Type B pancreatic cell (in vitro differentiated cells): ENCODE results near the gene ARL13A. TPM values are rescaled to one million over a fixed set of nuclear protein-coding genes. Genes with fewer than 3 reads are reported as not detected.

Experiments
- DNase-seq: peaks from one replicate; pipeline ENCODE4 v3.0.0; 2021; ENCODE audit warnings: mixed read lengths; ENCODE audit not compliant: unreplicated experiment; ENCODE audit errors: extremely low spot score
- H3K27ac Mint-ChIP-seq: 2 replicates; pipeline ENCODE4 v1.8.0; 2021; ENCODE audit warnings: mild to moderate bottlenecking, mixed read lengths
- H3K27me3 Mint-ChIP-seq: 2 replicates; pipeline ENCODE4 v1.8.0; 2021; ENCODE audit warnings: mixed read lengths
- H3K36me3 Mint-ChIP-seq: 2 replicates; pipeline ENCODE4 v1.8.0; 2021; ENCODE audit warnings: mixed read lengths
- H3K4me1 Mint-ChIP-seq: one replicate; pipeline ENCODE4 v1.8.0; 2021; ENCODE audit warnings: mixed read lengths; ENCODE audit not compliant: unreplicated experiment
- H3K4me3 Mint-ChIP-seq: 2 replicates; pipeline ENCODE4 v1.8.0; 2021; ENCODE audit warnings: mild to moderate bottlenecking, mixed read lengths
- H3K9me3 Mint-ChIP-seq: 2 replicates; pipeline ENCODE4 v1.8.0; 2021; ENCODE audit warnings: mixed read lengths
- CTCF ChIP-seq: fragments of 200-600 bp; sonication (generic); conservative IDR thresholded peaks from 2 replicates; pipeline ENCODE4 v1.5.0; 2021; ENCODE audit warnings: antibody characterized with exemption, mild to moderate bottlenecking
- total RNA-seq: library from RNA; stranded (reverse); gene quantifications from 2 replicates; pipeline ENCODE4 v1.2.1, GENCODE V29; 2021; ENCODE audit warnings: low replicate concordance

ARL13A gene
- total RNA-seq, 1 donor from 2014 or later, result not detected

- H3K27me3 Mint-ChIP-seq, result no peaks in the 10 kb centered on the region
- no peaks in the 10 kb centered on the region for H3K4me1 Mint-ChIP-seq
- H3K4me3 Mint-ChIP-seq, result no peak overlapping the region
- no peak overlapping the region for H3K27ac Mint-ChIP-seq
- no peak for TF ChIP-seq CTCF
- no peak for DNase-seq
- H3K36me3 Mint-ChIP-seq, result no peaks in the 10 kb centered on the region
- H3K9me3 Mint-ChIP-seq, result no peaks in the 10 kb centered on the region
Observed at GRCh38 chrX:100962811-100963210, 6.7 kb upstream of the ARL13A start.

- H3K36me3 Mint-ChIP-seq, result no peaks in the 10 kb centered on the region
- DNase-seq, result no peak
- no peaks in the 10 kb centered on the region for H3K4me1 Mint-ChIP-seq
- no peaks in the 10 kb centered on the region for H3K9me3 Mint-ChIP-seq
- H3K27ac Mint-ChIP-seq, result no peak overlapping the region
- no peaks in the 10 kb centered on the region for H3K27me3 Mint-ChIP-seq
- no peak overlapping the region for H3K4me3 Mint-ChIP-seq
- no peak for TF ChIP-seq CTCF
Observed at GRCh38 chrX:100964362-100964761, 5.1 kb upstream of the ARL13A start.

DNA sequence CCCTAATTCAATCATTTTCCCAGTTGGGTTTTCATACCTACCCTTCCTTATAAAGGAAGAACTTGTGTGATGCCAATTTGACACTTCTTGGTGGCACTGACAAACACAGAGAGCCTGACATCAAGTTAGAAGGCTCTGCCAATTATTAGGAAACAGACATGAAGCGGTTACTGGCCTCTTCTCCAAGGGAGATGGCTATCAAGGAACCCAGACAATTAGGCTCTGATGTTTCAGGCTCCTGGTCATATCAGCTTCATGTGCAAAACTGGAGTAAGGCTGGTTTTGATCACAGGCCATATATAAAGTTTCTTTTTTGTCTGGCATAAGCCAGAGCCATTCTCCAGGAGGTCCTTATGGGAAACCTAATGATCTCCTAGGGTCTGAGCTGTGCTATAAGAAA lies 428 bp downstream of the ARL13A start:
- Mint-ChIP-seq H3K4me1 (no peaks in the 10 kb centered on the region), H3K36me3 (no peaks in the 10 kb centered on the region), H3K4me3 (no peak overlapping the region), H3K27me3 (no peaks in the 10 kb centered on the region), H3K27ac (no peak overlapping the region), H3K9me3 (no peaks in the 10 kb centered on the region)
- no peak for DNase-seq
- TF ChIP-seq CTCF, result no peak

DNA sequence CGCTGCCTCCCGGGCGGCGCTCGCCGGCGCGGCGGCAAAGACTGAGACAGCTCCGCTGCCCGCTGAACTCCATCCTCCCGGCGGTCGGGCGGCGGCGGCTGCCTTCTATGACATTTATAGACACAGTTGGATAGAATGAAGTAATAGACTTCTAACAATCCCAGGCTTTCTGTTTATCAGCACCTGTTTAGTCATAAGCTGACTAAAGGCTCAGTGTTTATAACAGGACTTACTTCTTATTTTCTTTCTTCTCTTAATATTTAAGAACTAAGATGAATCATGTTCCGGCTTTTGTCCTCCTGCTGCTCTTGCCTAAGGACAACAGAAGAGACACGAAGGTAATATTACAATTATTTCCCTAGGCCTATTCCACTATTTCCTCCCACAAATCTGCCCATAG lies 3.9 kb downstream of the ARL13A start:
- no peak for DNase-seq
- H3K9me3 Mint-ChIP-seq, result no peaks in the 10 kb centered on the region
- no peak overlapping the region for H3K27ac Mint-ChIP-seq
- H3K4me3 Mint-ChIP-seq, result no peak overlapping the region
- H3K4me1 Mint-ChIP-seq, result no peaks in the 10 kb centered on the region
- H3K36me3 Mint-ChIP-seq, result no peaks in the 10 kb centered on the region
- TF ChIP-seq CTCF, result no peak
- no peaks in the 10 kb centered on the region for H3K27me3 Mint-ChIP-seq

DNA sequence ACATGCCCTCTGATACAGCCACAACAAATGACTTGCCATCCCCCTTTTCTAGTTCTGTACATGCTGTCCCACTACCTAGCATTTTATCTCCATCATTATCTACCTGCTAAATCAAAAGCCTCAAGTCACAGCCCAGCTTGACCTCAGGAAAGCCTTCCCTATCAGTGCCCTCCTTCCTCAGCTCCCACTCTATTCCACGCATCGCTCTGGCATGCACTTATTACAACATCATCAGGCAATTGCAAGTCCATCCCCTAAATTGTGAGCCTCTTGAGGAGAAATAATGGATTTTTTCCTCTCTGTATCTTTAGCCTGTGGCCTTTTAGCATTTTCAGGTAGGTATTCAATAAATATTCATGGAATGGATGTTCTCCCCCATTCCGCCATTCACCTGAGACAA lies 5.7 kb downstream of the ARL13A start:
- TF ChIP-seq CTCF, result no peak
- Mint-ChIP-seq H3K4me3 (no peak overlapping the region), H3K9me3 (no peaks in the 10 kb centered on the region), H3K27me3 (no peaks in the 10 kb centered on the region), H3K36me3 (no peaks in the 10 kb centered on the region), H3K27ac (no peak overlapping the region), H3K4me1 (no peaks in the 10 kb centered on the region)
- no peak for DNase-seq

- DNase-seq, result no peak
- no peaks in the 10 kb centered on the region for H3K36me3 Mint-ChIP-seq
- no peak overlapping the region for H3K4me3 Mint-ChIP-seq
- H3K27ac Mint-ChIP-seq, result no peak overlapping the region
- no peaks in the 10 kb centered on the region for H3K27me3 Mint-ChIP-seq
- H3K9me3 Mint-ChIP-seq, result no peaks in the 10 kb centered on the region
- no peak for TF ChIP-seq CTCF
- no peaks in the 10 kb centered on the region for H3K4me1 Mint-ChIP-seq
Observed at GRCh38 chrX:100976211-100976610, 6.7 kb downstream of the ARL13A start.
